Endodermal cell (in vitro differentiated cells): ENCODE measurements around the gene MFAP4. TPM values are rescaled to one million over a fixed set of nuclear protein-coding genes. Genes with fewer than 3 reads are reported as not detected.
A peak's percentile ranks its signal among the peaks of the same experiment; 100 is the strongest.

Experiments
- DNase-seq: peaks from one replicate; pipeline ENCODE4 v3.0.0-alpha.2; 2017
- H3K27ac ChIP-seq: 2 replicates; pipeline ENCODE4 v1.5.1; 2013; ENCODE audit warnings: mild to moderate bottlenecking, low read depth, low read length, moderate library complexity
- H3K27me3 ChIP-seq: 2 replicates; pipeline ENCODE4 v1.6.1; 2013; ENCODE audit warnings: mild to moderate bottlenecking, low read length, moderate library complexity; ENCODE audit not compliant: insufficient read depth, control insufficient read depth, poor library complexity, severe bottlenecking
- H3K36me3 ChIP-seq: 2 replicates; pipeline ENCODE4 v1.7.0; 2013; ENCODE audit warnings: mild to moderate bottlenecking, low read length, moderate library complexity; ENCODE audit not compliant: control insufficient read depth, insufficient read depth
- H3K4me1 ChIP-seq: one replicate; pipeline ENCODE4 v1.7.0; 2013; ENCODE audit warnings: low read length; ENCODE audit not compliant: control insufficient read depth, insufficient read depth
- H3K4me3 ChIP-seq: 2 replicates; pipeline ENCODE4 v1.5.1; 2013; ENCODE audit warnings: mild to moderate bottlenecking, low read length, moderate library complexity
- H3K9ac ChIP-seq: 2 replicates; pipeline ENCODE4 v1.6.1; 2013; ENCODE audit warnings: mild to moderate bottlenecking, low read length, moderate library complexity; ENCODE audit not compliant: poor library complexity, severe bottlenecking; ENCODE audit errors: extremely low read depth
- H3K9me3 ChIP-seq: 2 replicates; pipeline ENCODE4 v1.6.1; 2013; ENCODE audit warnings: mild to moderate bottlenecking, low read length, moderate library complexity; ENCODE audit not compliant: control insufficient read depth
- H3K27ac Mint-ChIP-seq: 2 replicates; pipeline ENCODE4 v1.8.0; 2020; ENCODE audit warnings: mixed read lengths
- H3K27me3 Mint-ChIP-seq: 2 replicates; pipeline ENCODE4 v1.8.0; 2021; ENCODE audit warnings: mild to moderate bottlenecking, mixed read lengths; ENCODE audit not compliant: insufficient read depth
- H3K36me3 Mint-ChIP-seq: 2 replicates; pipeline ENCODE4 v1.8.0; 2020; ENCODE audit warnings: low read depth, mixed read lengths
- H3K4me1 Mint-ChIP-seq: 2 replicates; pipeline ENCODE4 v1.8.0; 2020; ENCODE audit warnings: mixed read lengths
- H3K4me3 Mint-ChIP-seq: 2 replicates; pipeline ENCODE4 v1.8.0; 2020; ENCODE audit warnings: mild to moderate bottlenecking, moderate library complexity, mixed read lengths
- H3K9me3 Mint-ChIP-seq: 2 replicates; pipeline ENCODE4 v1.8.0; 2020; ENCODE audit warnings: mild to moderate bottlenecking, mixed read lengths
- WGBS, 2 experiments: methylation state at CpG; one replicate each; pipeline versions ENCODE4 v1.1.5 to v1.1.7; 2013; ENCODE audit warnings: missing lambda C conversion rate in 2 of 2, mixed read lengths in 1 of 2; ENCODE audit not compliant: insufficient coverage in 1 of 2, insufficient read length in 1 of 2; 5-methylcytosine and 5-hydroxymethylcytosine counted together
- total RNA-seq, 2 donors: library from RNA; stranded (reverse); fragmentation: NEBNext Ultra II Directional in 1 of 2; extraction: Animal tissue kit (Norgen Biotek cat#: 25700) in 1 of 2; gene quantifications; 2 replicates in 1 of 2; 3 replicates in 1 of 2; pipeline ENCODE4 v1.2.1, GENCODE V29; 2021
- TF ChIP-seq, protein P1 (sequence below): fragments of 200-600 bp; sonication (generic); conservative IDR thresholded peaks from 2 replicates; pipeline ENCODE4 v1.5.0; 2021; ENCODE audit warnings: antibody characterized with exemption, mild to moderate bottlenecking

Gene MFAP4
- total RNA-seq, 2 donors from 2014 or later: 11.1 to 36.8 TPM

DNA sequence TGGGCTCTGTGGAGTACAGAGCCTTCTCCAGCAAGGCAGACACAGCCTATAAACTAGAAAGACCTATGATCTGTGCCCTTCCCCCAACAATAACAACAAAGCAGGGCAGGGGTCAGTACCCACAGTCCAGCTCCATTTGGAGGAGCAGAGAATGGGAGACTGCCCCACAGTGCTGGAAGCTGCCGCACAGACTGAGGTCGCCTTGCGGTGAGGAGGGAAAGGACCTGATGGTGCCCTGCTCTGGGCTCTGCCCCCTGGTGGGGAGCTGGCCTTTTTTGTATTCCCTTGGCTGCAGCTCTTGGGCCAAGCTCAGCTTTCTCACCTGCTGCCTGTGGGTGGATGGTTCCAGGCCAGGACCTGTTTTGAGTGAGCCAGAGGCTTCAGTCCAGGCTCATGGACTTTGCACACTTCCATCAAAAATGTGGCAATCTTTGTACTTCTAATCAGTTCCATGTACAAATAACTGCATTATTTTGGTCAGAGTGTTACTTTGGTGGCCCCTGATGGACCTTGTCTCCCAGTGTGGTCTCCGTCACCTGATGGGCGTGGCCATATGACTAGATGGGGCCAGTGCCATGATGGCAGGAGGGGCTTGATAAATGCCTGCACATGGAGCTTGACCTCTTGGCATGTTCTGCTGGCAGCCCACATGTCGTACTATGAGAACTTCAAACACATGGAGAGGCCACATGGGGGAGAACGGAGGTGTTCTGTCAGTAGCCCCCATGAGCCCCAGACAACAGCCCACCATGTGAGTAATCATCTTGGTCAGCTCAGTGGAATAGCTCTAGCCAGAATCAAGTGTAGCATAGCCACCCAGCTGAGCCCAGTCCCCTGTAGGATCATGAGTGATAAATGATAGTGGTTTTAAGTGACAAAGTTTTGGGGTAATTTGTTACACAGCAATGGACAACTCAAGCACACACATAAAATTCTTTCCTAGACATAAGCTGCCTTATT lies 48.7 kb downstream of the MFAP4 start:
- Histone ChIP-seq H3K27me3 (no peaks in the 10 kb centered on the region), H3K4me1 (no peaks in the 10 kb centered on the region), H3K9me3 (no peaks in the 10 kb centered on the region), H3K36me3 (peaks cover 12% of the 10 kb centered on the region), H3K27ac (no peak overlapping the region), H3K4me3 (no peak overlapping the region), H3K9ac (no peak overlapping the region)
- H3K9me3 Mint-ChIP-seq: no peaks in the 10 kb centered on the region
- H3K27ac Mint-ChIP-seq: no peak overlapping the region
- DNase-seq: peak; percentile 96
- H3K4me1 Mint-ChIP-seq: peaks cover 13% of the 10 kb centered on the region
- H3K36me3 Mint-ChIP-seq: peaks cover 2% of the 10 kb centered on the region
- WGBS, 2 experiments: 85 to 100% methylated on average over 3 to 7 of the region's 7 CpGs
- no peaks in the 10 kb centered on the region for H3K27me3 Mint-ChIP-seq
- TF ChIP-seq, protein P1, sequence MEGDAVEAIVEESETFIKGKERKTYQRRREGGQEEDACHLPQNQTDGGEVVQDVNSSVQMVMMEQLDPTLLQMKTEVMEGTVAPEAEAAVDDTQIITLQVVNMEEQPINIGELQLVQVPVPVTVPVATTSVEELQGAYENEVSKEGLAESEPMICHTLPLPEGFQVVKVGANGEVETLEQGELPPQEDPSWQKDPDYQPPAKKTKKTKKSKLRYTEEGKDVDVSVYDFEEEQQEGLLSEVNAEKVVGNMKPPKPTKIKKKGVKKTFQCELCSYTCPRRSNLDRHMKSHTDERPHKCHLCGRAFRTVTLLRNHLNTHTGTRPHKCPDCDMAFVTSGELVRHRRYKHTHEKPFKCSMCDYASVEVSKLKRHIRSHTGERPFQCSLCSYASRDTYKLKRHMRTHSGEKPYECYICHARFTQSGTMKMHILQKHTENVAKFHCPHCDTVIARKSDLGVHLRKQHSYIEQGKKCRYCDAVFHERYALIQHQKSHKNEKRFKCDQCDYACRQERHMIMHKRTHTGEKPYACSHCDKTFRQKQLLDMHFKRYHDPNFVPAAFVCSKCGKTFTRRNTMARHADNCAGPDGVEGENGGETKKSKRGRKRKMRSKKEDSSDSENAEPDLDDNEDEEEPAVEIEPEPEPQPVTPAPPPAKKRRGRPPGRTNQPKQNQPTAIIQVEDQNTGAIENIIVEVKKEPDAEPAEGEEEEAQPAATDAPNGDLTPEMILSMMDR: peak; percentile 94
- H3K4me3 Mint-ChIP-seq: no peak overlapping the region

DNA sequence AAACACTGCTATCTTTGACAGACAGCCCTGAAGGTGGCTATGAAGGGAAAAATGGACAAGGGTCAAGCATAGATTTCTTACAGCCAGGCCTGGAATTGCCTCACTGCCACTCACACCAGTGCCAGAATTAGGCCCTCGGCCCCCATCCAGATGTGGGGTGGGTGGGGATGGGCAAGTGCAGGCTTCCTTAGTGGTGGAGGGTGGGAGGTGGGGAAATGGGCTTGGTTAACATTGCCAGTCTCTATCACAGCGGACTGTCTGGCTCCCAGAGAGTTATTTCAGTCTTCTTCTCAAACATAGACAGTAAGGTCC lies 49.3 kb downstream of the MFAP4 start:
- Histone ChIP-seq H3K9me3 (no peaks in the 10 kb centered on the region), H3K27me3 (no peaks in the 10 kb centered on the region), H3K4me3 (no peak overlapping the region), H3K9ac (no peak overlapping the region), H3K27ac (no peak overlapping the region), H3K4me1 (no peaks in the 10 kb centered on the region), H3K36me3 (peaks cover 12% of the 10 kb centered on the region)
- TF ChIP-seq, protein P1: no peak
- Mint-ChIP-seq H3K36me3 (peaks cover 4% of the 10 kb centered on the region), H3K27ac (no peak overlapping the region), H3K9me3 (no peaks in the 10 kb centered on the region), H3K4me3 (no peak overlapping the region), H3K4me1 (peaks cover 13% of the 10 kb centered on the region), H3K27me3 (no peaks in the 10 kb centered on the region)
- WGBS, 2 experiments: 100% methylated on average over 2 of the region's 2 CpGs; no CpG with 5 or more reads in 1 of the 2 experiments
- DNase-seq: no peak

DNA sequence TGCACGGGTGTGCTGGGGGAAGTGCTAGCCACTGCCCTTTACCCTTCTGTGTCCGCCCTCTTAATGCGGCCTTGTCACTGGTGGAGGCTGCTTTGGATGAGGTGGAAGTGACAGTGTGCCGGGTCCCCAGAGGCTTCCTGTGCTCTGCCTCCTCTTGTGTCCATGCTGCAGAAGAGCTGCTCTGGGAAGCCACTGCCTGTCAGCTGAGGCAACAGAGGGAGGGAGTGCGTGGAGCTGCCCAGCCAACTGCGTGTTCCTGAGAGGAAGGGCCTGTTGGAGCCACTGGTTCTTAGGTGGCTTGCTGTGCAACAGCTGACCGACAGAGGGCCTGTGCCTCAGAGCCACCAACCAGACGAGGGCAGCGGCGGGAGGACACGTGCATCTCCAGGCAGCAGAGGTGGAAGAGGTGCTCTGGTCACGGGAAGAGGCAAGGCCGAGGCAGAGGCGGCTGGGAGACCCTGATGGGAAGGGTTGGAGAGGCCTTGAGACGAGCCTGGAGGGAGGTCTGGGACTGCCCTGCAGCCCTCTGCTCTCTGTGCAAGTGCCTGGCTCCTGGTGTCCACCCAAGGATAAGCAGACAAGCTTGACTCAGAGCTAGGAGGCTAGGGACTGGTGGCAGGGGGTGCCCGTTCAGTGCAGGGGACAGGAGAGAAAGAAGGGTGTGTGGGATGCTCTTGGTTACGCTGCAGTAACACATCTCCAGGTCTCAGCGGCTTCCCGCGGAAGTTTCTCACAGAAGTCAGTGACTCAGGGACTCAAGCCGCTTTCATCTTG lies 49.9 kb downstream of the MFAP4 start:
- WGBS, 2 experiments: 78 to 79% methylated on average over 10 to 21 of the region's 21 CpGs
- no peaks in the 10 kb centered on the region for H3K4me1 ChIP-seq
- no peaks in the 10 kb centered on the region for H3K9me3 ChIP-seq
- H3K27me3 Mint-ChIP-seq: no peaks in the 10 kb centered on the region
- H3K4me3 ChIP-seq: no peak overlapping the region
- H3K9me3 Mint-ChIP-seq: no peaks in the 10 kb centered on the region
- peaks cover 5% of the 10 kb centered on the region for H3K36me3 Mint-ChIP-seq
- peak overlapping the region; percentile 17 for H3K27ac Mint-ChIP-seq
- DNase-seq: peak; percentile 91
- H3K4me3 Mint-ChIP-seq: no peak overlapping the region
- H3K27ac ChIP-seq: peak overlapping the region; percentile 47
- no peak overlapping the region for H3K9ac ChIP-seq
- TF ChIP-seq, protein P1: peak; percentile 57
- H3K36me3 ChIP-seq: peaks cover 15% of the 10 kb centered on the region
- H3K27me3 ChIP-seq: no peaks in the 10 kb centered on the region
- peaks cover 12% of the 10 kb centered on the region for H3K4me1 Mint-ChIP-seq
